ENCODE data around the gene NECAB3.

DNA sequence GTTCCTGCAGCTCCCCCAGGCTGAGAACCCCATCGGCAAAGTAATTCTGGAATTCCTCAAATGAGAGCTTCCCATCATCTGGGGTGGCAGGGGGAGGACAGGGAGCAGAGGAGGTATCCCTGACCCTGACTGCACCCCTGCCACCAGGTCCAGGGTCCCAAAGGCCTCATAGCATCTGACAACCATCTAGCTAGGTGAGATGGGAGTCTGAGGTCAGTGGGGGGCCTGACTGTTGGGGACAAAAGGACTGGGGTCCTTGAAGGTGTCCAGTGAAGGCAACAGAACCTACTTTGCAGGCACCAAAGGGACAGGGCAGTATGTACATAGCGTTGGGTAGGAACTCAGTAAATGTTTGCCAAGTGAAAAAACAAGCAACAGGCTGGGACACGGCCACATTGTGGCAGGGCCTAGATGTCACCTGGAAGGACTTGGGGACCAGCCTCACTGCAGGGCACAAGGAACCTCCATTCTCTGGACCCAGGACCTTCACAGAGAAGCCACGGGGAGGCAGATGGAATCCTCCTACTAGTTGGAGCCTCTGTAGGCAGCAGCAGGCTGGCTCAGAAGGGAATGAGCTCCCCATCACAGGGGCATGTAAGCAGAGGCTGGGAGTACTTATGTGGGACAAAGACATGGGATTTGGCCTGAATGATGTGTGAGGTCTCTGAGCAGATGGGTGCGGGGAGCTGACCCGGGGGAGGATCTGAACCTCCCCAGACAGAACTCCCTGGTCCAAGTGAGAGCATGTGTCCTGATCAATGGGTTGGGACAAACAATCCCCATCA is 3.3 kb downstream of the NECAB3 start:
- no peak for TF ChIP-seq KDM4B (CRISPR knock-in tag; IDR thresholded peaks at IDR 0.05)
- TF ChIP-seq, protein P1, sequence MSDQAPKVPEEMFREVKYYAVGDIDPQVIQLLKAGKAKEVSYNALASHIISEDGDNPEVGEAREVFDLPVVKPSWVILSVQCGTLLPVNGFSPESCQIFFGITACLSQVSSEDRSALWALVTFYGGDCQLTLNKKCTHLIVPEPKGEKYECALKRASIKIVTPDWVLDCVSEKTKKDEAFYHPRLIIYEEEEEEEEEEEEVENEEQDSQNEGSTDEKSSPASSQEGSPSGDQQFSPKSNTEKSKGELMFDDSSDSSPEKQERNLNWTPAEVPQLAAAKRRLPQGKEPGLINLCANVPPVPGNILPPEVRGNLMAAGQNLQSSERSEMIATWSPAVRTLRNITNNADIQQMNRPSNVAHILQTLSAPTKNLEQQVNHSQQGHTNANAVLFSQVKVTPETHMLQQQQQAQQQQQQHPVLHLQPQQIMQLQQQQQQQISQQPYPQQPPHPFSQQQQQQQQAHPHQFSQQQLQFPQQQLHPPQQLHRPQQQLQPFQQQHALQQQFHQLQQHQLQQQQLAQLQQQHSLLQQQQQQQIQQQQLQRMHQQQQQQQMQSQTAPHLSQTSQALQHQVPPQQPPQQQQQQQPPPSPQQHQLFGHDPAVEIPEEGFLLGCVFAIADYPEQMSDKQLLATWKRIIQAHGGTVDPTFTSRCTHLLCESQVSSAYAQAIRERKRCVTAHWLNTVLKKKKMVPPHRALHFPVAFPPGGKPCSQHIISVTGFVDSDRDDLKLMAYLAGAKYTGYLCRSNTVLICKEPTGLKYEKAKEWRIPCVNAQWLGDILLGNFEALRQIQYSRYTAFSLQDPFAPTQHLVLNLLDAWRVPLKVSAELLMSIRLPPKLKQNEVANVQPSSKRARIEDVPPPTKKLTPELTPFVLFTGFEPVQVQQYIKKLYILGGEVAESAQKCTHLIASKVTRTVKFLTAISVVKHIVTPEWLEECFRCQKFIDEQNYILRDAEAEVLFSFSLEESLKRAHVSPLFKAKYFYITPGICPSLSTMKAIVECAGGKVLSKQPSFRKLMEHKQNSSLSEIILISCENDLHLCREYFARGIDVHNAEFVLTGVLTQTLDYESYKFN (CRISPR knock-in tag; conservative IDR thresholded peaks at IDR 0.05) = no peak
- TF ChIP-seq POLR2AphosphoS5 (IDR thresholded peaks at IDR 0.05; ENCODE audit: low read depth, low read length) = 0 out of 2 replicates have a peak, but pooled peaks have one; percentile 17
